ENCODE data around the gene NEK6.

Gene NEK6

DNA sequence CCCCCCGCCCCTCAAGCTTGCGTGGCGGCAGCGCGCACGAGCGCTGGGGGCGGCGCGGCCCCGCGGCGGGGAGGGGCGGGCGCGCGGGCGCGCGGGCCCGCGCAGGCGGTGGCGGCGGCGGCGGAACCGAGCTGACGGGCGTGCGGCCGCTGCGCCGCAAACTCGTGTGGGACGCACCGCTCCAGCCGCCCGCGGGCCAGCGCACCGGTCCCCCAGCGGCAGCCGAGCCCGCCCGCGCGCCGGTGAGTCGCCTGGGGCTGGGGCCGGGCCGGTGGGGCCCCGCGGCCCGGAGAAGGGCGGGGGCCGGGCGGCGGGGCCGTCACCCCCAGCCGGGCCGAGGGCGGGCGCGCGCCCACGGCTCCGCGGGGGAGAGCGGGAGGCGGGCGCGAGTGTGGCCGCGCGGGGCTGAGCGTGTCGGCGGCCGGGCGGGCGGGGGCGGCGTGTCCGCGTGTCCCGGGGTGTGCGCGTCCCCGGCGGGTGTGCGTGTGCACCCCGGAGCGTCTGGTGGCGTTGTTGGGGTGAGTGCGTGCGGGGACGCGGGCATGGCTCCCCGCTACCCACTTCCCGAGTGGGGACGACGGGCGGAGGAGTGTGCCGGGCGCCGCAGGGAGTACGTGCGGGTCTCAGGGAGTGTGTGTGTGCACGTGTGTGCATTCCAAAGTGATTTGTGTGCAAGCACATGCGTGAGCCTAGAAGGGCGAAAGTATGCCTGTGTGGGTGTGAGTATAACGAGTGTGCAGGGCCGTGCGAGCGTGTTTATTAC lies at the start of gene NEK6:
NEK6 (plus strand) TSS at position 106 of the 763 bp plus-strand sequence. CDS start 44,016 bp downstream, outside the sequence.
- no peak for DNase-seq

DNA sequence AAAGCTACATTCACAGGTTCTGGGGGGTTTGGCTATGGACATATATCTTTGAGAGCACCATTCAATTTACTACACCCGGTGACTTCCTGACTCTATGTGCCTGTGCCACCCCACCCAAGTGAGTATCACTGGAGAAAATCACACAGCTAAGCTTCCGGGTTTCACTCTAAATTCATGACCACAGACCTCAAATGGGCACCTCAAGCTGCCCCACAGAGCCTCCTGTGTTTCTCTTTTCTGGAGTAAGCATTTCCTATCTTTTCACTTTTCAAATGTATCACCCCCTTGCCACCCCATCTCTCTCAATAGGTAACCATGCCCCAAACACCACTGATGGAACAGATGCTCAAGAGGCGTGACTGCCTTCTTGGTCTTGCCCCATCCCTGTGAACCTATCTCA lies 49.2 kb upstream of the NEK6 start:
- DNase-seq, result peak; percentile 20

DNA sequence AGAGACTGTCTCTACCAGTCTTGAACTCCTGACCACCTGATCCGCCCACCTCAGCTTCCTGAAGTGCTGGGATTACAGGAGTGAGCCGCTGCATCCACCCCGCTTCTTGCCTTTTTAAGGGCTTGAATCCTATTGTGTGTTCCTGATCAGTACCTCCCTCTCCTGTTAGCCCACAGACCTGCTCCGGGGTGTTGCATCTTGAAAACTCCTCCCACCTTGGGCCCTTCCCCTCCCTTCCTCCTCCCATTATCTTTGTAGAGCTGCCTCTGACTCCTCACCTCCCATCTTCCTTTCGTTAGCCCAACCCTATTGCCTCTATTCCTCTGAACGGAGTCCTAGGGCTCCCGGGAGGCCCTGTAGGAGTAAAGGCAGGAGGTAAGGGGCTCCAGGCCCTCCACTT lies 48.5 kb upstream of the NEK6 start:
- no peak for DNase-seq

DNA sequence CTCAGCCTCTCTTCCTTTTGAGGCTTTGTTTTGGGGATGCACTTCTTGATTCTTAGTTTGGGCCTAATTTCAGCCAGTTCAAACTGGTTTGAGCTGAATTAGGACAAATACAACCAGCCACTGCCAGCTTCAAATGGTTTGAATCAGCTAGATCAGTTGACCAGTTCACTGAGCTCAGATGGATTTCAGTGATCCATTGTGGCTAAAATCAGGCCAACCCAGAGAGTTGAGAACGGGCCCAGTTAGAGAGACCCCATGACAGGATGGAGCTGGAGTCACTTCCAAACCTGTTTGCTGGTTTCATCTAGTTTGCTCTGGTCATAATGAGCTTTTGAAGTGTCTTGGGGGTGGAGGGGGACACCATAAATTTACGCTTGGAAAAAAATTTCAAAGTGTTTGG lies 48.0 kb upstream of the NEK6 start:
- no peak for DNase-seq

DNA sequence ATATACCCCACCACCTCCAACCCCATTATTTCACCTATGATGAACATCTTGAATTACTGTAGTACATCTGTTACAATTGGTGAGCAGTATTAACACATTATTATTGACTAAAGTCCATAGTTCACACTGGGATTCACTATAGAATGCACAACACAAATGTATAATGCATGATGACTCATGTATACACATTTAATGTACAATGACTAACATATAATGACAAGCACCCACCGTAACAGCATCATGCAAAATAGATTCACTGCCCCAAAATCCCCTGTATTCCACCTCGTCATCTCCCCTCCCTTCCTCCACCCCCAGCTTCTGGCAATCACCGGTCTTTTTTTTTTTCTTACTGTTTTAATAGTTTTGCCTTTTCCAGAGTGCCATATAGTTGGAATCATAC lies 47.1 kb upstream of the NEK6 start:
- DNase-seq, result no peak

DNA sequence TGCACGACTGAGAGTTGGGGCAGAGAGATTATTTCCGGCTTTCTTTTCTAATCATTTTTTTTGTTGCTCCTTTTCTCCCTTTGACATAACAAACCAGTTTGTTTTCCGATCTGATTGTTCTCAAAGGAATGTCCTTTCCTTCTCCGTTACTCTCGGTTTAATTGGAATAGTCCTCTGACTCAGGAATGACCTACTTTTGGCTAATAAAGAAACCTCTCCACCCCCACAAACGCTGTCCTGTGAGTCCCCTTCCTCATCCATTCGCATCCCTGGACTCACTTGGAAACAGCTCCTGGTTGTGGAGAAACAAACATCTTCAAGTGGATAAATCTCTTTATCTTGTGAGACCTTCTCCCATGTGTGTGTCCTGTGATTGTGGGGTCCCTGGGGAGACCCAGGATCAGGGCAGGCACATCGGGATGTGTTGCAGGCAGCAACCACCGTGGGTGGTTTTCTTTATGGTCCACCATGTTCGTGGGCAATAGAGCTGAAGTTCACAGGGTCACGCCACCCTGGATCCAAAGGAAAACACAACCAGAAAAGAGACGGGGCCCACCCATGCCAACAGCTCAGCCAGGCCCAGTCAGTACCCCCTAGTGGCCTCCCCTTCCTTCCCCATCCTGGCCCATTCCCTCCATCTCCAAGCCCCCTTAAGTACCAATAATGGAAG lies 45.2 kb upstream of the NEK6 start:
- DNase-seq, result no peak

DNA sequence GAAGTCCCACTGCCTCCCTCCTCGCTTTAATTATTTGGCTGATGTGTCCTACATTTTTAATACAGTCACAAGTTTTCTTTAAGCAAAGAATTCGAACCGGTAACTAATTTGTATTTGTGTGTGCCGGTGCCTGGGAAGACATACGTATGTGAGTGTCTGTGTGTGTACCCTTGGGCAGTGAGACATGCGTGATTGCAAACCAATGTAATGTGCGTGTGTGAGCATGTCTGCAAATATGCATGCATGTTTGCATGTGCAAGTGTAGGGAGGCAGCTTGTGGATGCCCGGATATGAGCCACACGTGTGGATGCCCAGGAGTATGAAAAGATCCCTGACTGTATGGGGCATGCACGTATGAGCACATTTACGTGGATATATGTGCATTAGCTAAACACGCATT lies 44.4 kb upstream of the NEK6 start:
- no peak for DNase-seq

DNA sequence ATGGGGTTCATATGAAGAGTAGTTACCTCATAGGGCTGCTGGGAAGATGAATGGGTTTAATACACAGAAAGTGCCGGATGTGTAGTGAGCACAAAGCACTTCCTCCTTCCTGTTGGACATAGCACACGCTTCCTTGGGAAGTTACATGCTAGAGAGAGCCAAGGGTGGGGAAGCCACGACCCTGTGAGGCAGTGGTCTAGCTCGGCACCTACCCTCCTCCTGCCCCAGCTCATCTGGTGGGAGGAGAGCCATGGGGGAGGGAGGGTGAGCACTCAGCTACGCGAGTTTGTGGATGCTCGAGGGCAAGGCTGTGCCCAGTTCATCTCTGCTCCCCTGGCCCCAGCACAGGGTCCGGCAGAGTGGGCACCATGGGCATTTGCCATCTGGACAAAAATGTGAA lies 43.6 kb upstream of the NEK6 start:
- DNase-seq, result no peak

DNA sequence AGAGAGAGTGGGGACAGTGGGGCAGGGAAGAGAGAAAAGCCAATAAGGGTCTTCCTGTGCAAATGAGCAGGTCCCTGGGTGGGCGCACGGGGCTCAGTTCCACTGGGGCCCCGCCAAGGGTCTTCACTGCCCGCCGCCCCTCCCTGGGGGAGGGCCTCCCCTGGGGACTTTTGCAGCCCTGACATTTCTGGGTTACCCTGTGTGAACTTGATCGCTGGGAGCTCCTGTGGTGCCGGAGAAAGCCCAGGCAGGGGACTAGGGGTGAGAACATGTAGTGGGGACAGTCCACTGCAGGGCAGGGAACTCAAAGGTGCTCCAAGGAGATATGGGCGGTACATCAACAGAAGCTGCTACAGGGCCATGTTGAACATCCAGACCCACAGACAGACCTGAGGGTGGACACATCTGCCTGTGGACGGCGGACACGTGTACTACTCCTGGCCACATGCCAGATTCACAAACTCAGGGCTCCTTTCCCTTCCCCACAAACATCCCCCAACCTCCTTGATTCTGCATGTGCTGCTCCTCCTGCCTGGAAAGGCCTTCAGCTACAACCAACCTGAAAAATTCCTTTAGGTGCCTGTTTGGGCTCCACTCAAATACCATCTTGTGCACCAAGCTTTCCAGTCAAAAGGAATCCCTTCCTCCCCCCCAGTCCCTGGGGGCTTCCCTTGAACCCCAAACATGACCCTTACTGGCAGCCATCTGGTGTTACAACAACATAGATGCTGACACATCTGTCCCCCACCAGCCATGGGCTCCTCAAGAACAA lies 43.0 kb upstream of the NEK6 start:
- DNase-seq, result no peak

DNA sequence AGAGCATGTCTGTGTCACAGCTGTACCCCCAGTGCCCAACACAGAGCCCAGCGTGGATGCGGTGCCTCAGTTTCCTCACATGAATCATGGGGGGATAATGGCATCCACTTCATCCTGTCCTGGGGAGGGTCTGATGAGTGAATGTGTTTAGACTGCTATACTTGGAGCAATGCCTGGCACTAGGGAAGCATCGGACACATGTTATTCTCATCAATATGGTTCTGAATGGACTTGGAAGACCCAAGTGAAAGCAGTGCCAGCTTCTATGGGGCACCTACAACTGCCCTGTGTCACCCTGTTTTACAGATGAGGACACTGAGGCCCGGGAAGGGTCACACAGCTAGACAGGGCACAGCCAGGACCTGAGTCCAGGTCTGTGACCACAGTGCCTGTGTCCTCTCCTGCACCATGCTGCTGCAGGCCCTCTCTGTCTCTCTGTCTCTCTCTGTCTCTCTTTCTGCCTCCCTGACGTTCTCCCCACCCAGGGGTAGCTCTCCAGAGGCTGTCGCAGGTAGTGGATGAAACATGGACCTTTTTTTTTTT lies 42.3 kb upstream of the NEK6 start:
- no peak for DNase-seq

DNA sequence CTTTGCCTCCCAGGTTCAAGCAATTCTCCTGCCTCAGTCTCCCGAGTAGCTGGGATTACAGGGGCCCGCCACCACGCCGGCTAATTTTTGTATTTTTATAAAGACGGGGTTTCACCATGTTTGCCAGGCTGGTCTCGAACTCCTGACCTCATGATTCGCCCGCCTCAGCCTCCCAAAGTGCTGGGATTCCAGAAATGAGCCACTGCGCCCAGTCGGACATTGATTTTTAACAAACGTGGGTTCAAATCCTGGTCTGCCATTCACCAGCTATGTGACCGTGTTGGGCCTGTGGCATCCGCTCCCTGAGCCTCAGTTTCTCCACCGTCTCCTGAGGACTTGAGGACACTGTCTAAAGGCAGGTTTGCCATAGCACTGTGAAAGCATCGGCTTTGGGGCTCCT lies 41.8 kb upstream of the NEK6 start:
- DNase-seq, result no peak

DNA sequence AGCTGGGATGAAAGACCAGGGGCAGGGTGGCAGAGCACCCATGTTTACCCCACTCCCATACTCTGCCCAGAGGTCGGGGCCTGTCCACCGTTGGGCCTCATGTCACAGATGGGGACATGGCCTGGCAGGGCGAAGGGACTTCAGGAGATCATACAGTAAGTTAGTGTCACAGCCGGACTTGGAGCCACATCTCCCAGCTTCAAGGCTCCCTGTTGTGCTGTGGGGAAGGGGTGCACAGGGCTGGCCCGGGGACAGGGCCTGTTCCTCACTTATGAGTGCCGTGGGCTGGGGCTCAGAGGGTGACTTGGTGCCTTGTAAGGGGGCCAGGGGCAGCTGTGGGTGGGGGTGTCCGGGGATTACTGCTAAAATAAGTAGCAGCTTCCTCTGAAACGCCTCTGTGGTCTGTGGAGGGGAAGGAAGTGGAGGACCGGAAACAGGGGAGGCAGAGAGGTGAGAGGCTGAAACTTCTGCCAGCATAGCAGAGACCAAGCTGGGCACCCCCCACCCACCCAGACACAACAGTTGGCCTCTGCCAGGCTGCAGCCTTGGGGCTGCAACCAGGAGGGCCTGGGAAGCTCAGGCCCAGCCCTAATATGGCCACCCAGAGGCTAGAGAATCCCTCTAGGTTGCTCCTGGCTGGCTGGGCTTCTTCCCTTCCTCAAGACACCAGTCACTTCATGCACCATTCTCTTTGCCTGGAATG lies 41.1 kb upstream of the NEK6 start:
- peak; percentile 97 for DNase-seq

DNA sequence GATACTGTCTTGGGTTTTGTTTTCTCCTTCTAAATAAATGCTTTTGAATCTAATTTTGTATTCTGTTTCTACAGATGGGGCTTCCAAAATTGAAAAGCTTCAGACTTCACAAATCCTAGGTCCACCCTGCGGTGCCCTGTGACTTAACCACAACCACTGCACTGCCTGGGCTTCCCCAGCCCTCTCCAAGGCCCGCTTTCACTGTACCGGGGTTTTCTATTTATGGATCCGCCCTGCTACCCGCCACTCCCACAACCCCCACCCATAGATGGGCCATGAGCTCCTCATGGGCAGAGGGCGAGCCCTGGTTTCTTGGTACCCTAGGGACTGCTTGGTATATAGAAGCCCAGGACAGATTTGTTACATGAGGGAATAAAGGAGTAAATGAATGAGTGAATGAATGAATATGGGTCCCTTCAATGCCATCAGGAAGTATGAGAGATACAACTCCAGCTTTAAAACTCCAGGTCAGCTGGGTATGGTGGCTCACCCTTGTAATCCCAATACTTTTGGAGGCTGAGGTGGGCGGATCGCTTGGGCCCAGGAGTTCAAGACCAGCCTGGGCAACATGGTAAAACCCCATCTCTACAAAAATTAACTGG lies 39.8 kb upstream of the NEK6 start:
- DNase-seq, result peak; percentile 26

DNA sequence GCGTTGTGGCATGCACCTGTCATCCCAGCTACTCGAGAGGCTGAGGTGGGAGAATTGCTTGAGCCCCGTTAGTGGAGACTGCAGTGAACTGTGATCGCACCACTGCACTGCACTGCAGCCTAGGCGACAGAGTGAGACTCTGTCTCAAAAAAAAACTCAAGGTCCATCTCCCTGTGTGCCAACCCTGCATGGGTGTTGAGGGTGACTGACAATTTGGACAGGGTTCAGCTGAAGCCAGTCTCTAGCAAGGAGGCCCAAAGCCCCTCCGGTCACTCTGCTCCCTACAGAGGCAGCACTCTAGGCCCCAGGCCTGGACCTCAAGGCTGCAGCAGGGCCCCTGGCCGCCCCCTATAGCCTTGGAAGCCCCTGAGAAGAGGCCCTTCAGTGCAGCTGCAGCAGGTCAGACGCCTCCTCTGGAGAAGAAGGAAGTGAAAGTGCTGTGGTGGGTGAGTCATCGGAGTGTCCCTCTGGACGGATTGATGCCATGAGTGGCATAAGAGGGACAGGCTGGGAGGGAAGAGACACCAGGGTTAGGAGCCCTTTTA lies 39.2 kb upstream of the NEK6 start:
- peak; percentile 47 for DNase-seq

DNA sequence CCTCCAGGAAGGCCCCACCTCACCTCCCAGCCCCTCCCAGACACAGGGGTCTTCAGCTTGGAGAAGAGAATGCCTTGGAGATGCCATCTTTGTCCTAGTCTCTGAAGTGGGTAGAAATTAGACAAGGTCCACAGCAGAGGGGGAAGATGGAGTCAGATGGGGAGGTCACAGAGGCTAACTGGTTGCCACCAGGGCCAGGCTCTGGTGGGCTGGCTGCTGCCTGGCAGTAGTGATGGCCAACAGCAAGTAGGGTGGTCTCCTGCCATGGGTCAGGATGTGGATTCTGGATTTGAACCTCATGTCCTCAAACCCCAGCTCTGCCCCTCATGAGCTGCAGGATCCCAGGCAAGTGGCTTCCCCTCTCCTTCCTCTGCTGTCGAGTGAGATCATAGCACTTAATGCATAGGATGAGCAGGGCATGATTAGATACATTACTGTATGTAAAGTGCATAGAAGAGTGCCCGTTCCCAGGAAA lies 38.7 kb upstream of the NEK6 start:
- no peak for DNase-seq

DNA sequence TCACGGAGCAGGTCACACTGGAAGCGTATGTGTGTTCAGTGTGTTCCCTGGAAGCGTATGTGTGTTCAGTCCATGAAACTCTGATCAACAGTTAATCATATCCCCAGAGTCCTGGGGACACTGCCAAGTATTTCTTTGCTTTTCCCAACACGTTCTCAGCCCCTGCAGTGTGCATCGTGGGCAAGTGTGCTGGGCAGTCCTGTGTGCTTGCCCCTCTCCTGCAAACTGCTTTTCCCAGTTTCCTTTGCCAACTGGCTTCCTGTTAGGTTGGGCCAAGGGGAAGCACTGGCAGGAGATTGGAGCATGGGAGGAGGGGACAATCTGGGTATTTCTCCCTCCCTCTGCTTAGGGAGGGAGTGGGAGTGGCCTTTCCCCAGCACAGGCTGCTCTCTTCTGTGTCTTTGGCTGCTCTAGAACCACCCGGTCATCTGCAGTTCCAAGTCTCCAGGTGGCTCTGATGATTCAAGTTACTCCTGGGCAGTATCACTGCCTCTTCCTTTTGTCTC lies 36.8 kb upstream of the NEK6 start:
- peak; percentile 19 for DNase-seq

DNA sequence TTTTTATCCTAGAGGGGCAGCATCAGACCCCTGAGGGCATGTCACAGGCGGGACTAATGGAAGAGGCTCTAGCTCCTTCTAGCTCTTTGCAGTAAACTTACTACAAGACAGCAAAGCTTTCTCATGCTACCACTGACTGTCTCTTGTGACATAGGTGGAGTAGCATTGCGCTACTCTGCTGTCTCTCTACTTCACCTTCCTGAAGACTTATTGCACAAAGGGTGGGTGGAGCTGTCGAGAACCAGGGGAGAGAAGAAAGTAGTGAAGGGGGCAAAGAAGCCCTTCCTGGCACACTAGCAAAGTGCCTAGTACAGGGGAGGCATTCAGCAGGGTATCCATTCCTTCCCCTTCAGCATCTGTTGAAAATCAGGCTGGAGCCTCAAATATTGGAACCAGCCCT lies 36.1 kb upstream of the NEK6 start:
- DNase-seq, result peak; percentile 57

DNA sequence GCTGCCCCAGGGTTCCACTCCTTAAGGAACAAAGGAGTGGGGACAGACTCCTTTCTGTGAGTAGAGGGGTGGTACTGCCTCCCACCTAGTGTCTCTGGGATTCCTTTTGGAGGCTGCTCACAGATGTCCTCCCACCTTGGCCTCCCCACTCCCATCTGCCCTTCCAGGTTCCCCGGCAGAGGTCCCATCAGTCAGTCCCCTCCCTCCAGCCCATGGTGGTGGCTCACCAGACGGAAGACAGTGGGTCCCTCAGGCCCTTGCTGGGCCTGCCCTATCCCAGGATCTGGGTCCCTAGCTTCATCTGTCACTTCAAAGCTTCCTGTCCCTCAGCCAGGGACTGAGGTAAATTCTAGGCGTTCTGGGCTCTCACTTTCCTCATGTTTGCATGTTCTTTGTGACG lies 35.6 kb upstream of the NEK6 start:
- no peak for DNase-seq

DNA sequence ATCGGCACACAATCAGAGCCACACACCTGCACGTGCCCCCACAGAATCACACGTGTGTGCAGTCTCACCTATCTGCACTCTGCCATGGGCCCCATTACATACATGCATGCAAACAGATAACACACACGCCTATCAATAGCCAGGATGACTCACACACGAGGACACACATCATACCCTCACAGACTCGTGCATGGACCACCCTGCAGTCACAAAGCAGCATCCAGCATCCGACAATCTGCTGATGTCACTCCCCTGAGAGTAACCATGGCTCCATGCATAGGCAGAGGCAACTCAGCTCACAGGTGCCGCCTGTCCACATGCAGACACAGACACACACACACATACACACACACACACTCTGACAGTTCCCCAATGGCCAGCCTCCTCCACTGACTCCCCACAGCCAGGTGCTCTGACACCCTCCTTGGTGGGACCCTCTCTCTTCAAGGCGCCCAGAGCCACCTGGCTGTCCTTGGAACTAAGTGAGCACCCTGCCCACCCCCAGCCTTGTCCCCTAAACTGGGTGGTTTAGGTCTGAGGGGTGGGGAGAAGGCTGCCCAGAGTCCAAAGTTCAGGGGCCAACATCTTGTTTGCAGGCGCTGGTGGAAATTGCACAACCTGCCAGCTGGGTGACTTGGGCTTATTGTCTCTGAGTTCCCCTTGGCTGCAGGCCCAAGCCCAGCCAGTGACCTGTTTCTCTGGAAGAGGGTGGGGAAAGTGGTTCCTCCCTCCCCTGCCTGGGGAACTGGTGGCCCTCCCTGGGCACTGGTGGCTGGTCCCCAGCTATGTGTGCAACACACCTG lies 34.6 kb upstream of the NEK6 start:
- peak; percentile 95 for DNase-seq

DNA sequence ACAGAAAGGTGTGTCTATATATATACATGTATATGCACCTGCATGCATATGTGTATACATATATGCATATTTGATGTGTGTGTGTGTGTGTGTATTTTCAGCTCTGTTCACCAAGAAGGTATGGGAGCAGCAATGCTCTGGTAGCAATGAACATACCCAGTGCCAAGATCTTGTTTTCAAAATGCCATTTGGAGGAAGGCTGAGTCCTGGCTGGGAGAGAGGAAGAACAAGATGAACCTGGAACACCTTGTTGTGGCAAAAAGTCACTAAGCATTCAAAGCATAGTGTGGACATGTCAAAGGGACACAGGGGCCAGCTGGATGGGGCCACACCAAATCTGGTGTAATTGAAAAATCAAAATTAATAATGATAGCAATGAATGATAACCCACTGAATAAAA lies 31.8 kb upstream of the NEK6 start:
- no peak for DNase-seq

DNA sequence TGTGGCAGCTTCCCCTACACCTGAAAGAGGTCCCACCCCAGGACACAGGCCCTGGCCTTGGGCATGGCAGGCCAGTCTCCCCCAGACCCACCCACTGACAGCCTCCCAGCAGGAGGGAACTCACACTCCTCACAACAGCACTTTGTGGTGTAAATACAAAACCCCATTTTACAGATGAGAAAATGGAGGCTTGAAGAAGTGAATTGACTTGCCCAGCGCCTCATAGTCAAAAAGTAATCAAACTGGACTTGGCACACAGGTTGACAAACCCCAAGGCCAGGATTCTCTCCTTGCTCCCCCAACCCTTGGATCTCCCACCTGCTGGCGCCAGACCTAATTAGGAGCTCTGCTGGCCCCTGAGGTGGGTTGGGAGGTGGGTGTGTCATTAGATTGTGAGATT lies 29.2 kb upstream of the NEK6 start:
- DNase-seq, result no peak

Measured in GF-D8 (cell line).